Subcutaneous abdominal adipose tissue (tissue), 5 donors: Measurements from ENCODE around the gene SLC5A4.

ENCODE experiments used
- H3K27ac ChIP-seq: one replicate; pipeline ENCODE4 v1.7.0; 2013; ENCODE audit warnings: low read depth, mild to moderate bottlenecking, inconsistent platforms, low read length, moderate library complexity
- H3K27me3 ChIP-seq, 5 donors: one replicate each; pipeline ENCODE4 v1.7.0; 2013; ENCODE audit warnings: low read length in 5 of 5, inconsistent platforms in 1 of 5; ENCODE audit not compliant: control insufficient read depth in 5 of 5, insufficient read depth in 4 of 5
- H3K36me3 ChIP-seq, 5 donors: one replicate each; pipeline ENCODE4 v1.7.0; 2013; ENCODE audit warnings: low read length in 5 of 5; ENCODE audit not compliant: control insufficient read depth in 5 of 5, insufficient read depth in 5 of 5
- H3K4me1 ChIP-seq, 5 donors: one replicate each; pipeline ENCODE4 v1.7.0; 2013; ENCODE audit warnings: low read length in 5 of 5, mild to moderate bottlenecking in 3 of 5, moderate library complexity in 1 of 5; ENCODE audit not compliant: control insufficient read depth in 5 of 5, insufficient read depth in 5 of 5
- H3K4me3 ChIP-seq, 5 donors: one replicate each; pipeline ENCODE4 v1.7.0; 2013; ENCODE audit warnings: low read length in 5 of 5, low read depth in 1 of 5
- H3K9ac ChIP-seq, 5 donors: one replicate each; pipeline ENCODE4 v1.7.0; 2013; ENCODE audit warnings: low read length in 5 of 5, mild to moderate bottlenecking in 4 of 5, moderate library complexity in 3 of 5
- H3K9me3 ChIP-seq, 5 donors: one replicate each; pipeline ENCODE4 v1.7.0; 2013; ENCODE audit warnings: low read length in 5 of 5; ENCODE audit not compliant: control insufficient read depth in 5 of 5
- donor health status: healthy.
- donor health status: healthy.
- donor health status: healthy.
- donor health status: healthy.
- donor health status: healthy.

Gene SLC5A4

DNA sequence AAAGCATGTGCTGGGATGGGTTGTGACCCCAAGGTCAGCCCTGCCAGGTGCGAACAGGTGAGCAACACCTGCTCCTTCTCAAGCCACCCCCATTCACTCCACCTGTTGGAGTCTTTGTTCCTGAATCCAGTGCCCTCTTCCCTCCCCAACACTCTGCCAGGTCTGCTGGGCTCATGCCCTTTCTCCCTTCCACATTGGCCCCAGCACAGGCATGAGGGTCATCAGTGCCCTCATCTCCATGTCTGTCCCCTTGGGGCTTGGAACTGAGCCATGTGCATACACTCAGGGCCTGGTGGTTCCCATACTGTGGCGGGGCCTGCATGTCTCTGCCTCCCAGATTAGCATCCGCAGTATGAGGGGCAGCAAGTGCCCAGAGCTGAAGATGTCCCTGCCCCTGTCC lies 69.3 kb downstream of the SLC5A4 start:
- Histone ChIP-seq H3K27me3 (peaks cover 0 to 5% (median 0%) of the 10 kb centered on the region in 5 donors), H3K9me3 (no peaks in the 10 kb centered on the region), H3K4me1 (no peaks in the 10 kb centered on the region), H3K36me3 (no peaks in the 10 kb centered on the region), H3K27ac (no peak overlapping the region), H3K9ac (no peak overlapping the region), H3K4me3 (no peak overlapping the region)

DNA sequence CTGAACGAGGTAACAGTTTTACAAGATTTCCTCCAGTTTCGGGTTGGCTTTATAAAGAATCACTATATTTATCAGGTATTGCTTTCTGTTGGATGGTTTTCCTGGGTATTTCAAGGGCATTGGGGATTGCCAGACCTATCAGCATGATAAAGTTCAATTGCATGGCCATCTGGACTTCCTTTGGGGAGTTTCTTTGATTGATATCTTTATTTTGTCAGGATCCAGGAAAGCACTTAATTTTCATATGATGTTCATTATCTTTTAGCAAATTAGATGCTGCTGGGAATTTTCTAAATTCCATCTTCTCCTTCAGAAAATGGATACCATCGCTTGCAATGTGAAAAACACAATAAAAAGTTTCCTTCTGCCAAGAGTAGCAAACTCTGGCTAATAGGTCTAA lies 71.5 kb downstream of the SLC5A4 start:
- H3K4me3 ChIP-seq, result no peak overlapping the region
- peaks cover 0 to 5% (median 0%) of the 10 kb centered on the region in 5 donors for H3K27me3 ChIP-seq
- no peaks in the 10 kb centered on the region for H3K4me1 ChIP-seq

DNA sequence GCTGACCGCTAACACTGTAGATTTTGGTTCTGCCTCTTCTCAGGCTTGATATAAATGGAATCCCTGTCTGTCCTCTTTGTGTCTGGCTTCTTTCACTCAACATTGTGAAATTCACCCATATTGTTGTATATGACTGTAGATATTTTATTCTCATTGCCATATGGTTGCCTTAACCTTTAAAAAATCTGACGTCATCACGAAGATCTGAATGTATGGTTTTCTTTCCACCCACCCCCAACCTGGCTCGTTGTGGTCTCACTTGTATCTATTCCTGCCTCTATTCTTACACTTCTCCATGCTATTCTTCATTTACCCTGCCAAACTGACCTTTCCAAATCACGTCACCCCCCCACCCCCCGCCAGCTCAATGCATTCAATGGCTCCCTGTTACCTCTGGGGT lies 74.1 kb downstream of the SLC5A4 start:
- H3K4me1 ChIP-seq, result peaks cover 0 to 3% (median 0%) of the 10 kb centered on the region in 5 donors
- peaks cover 0 to 7% (median 5%) of the 10 kb centered on the region in 5 donors for H3K9me3 ChIP-seq
- H3K36me3 ChIP-seq, result no peaks in the 10 kb centered on the region
- H3K27ac ChIP-seq, result no peak overlapping the region
- no peak overlapping the region for H3K4me3 ChIP-seq
- no peak overlapping the region for H3K9ac ChIP-seq
- peaks cover 0 to 20% (median 15%) of the 10 kb centered on the region in 5 donors for H3K27me3 ChIP-seq

More for the DNA sequence above, 71.5 kb downstream of the SLC5A4 start:
- no peak overlapping the region for H3K27ac ChIP-seq
- no peaks in the 10 kb centered on the region for H3K36me3 ChIP-seq
- no peaks in the 10 kb centered on the region for H3K9me3 ChIP-seq
- no peak overlapping the region for H3K9ac ChIP-seq

DNA sequence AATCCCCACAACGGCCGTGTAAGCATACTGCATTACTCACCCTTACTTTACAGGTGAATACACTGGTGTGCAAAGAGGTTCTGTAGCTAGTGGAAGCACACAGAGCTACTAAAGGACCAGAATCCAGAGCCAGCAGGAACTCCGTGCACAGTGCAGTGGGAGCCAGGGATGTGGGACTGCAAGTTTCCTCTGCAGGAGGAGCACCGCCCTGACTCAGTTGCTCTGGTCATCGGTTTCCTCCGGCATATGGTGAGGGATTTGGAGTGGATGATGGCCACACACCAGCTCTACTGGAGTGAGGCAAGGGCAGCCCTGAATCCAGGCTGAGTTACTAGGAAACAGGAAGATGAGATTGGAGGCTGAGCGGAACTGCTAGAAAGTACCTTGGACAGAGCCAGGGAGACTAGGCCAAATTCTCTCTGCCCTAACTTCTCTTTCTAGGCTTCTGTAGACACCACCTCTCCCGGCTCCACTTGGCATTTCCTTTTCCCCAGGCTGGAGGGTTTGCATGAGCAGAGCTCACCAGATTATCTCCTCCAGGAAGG lies 77.9 kb downstream of the SLC5A4 start:
- peaks cover 8 to 34% (median 32%) of the 10 kb centered on the region in 5 donors for H3K27me3 ChIP-seq
- H3K9me3 ChIP-seq, result peaks cover 0 to 7% (median 5%) of the 10 kb centered on the region in 5 donors
- no peaks in the 10 kb centered on the region for H3K36me3 ChIP-seq
- H3K4me3 ChIP-seq, result peak overlapping the region in 1 of 5 donors; percentile 22
- no peak overlapping the region for H3K9ac ChIP-seq
- no peak overlapping the region for H3K27ac ChIP-seq
- H3K4me1 ChIP-seq, result peaks cover 0 to 4% (median 0%) of the 10 kb centered on the region in 5 donors

DNA sequence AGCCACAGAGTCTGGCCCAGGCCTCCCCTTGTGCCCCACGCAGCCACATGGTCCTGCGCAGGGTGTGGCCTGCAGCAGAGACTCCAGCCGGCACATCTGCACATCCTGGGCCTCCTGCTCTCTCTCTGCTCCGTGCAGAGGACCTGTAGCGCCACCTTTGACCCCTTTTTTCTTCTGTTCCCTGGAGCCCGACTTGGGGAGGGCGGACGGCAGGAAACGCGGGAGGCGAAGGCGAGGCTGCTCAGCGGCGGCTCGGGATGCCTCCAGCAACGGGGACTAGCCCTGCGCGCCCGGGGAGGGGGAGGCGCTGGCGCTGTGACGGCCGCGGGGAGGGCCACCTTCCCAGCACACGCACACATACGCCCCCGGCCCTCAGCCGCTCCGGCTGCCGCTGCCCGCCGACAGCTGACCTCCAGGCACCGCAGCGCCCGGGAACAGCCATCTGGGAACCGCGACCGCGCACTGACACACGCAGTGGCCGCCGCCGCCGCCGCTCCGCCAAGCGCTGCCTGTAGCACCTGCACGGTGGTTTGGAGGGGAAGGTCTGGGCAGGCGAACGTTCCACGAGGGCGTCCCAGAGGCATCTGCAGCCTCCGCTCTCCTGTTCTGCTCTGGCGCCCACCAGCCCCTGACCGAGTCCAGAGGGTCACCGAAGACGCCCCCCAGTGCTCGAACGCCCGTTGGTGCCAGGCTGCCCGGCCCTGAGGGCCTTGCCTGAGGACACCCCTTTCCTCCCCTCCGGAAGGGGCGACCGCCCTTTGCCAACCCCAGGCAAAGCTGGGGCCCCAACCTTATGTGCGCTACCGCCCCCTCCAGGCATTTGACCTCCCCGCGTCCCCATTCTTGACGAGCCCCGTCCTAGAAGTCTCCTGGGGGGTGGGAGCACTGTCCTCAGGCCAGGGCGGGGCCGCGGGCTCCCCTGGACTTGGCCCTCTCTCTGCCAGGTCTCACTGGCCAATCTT lies 79.2 kb downstream of the SLC5A4 start:
- no peaks in the 10 kb centered on the region for H3K36me3 ChIP-seq
- H3K9ac ChIP-seq, result no peak overlapping the region
- no peak overlapping the region for H3K27ac ChIP-seq
- peaks cover 0 to 4% (median 0%) of the 10 kb centered on the region in 5 donors for H3K4me1 ChIP-seq
- H3K4me3 ChIP-seq, result no peak overlapping the region
- H3K27me3 ChIP-seq, result peaks cover 8 to 34% (median 32%) of the 10 kb centered on the region in 5 donors
- peaks cover 0 to 7% (median 5%) of the 10 kb centered on the region in 5 donors for H3K9me3 ChIP-seq

DNA sequence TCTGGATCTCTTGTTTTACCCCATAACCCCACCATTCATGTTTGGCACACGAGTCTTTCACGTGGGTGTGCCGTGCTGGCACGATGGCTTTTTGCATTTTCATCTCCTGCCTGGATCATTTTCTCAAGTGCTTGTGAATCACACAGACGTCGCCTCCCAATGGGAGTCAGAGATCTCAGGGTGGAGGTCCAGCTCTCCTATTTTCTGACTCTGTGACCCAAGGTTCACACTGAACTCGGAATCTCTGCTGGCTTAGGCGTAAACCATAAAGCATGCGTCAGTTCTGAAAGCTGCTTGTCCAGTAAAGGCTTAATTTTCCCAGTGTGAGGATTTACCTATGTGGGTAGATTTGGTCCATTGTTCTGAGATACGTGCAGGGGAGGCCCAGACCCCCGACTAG lies 80.0 kb downstream of the SLC5A4 start:
- no peak overlapping the region for H3K4me3 ChIP-seq
- H3K9me3 ChIP-seq, result peaks cover 0 to 7% (median 5%) of the 10 kb centered on the region in 5 donors
- no peak overlapping the region for H3K9ac ChIP-seq
- peaks cover 0 to 4% (median 0%) of the 10 kb centered on the region in 5 donors for H3K4me1 ChIP-seq
- H3K27me3 ChIP-seq, result peaks cover 8 to 34% (median 30%) of the 10 kb centered on the region in 5 donors
- no peaks in the 10 kb centered on the region for H3K36me3 ChIP-seq
- no peak overlapping the region for H3K27ac ChIP-seq
